Mucosa of rectum (tissue), 2 donors: ENCODE results near the gene CDK6.
"Not testable (repeated sequence)": the region's sequence is repeated elsewhere in the genome, so short reads cannot be mapped to it uniquely, and the experiment has no call there.

Source experiments
- H3K27ac ChIP-seq, 2 donors: one replicate each; pipeline ENCODE4 v1.7.0; 2013; ENCODE audit warnings: inconsistent platforms in 2 of 2, low read depth in 2 of 2, low read length in 2 of 2
- H3K27me3 ChIP-seq, 2 donors: one replicate each; pipeline ENCODE4 v1.7.0; 2013; ENCODE audit warnings: low read length in 2 of 2; ENCODE audit not compliant: control insufficient read depth in 2 of 2, insufficient read depth in 2 of 2
- H3K36me3 ChIP-seq, 2 donors: one replicate each; pipeline ENCODE4 v1.7.0; 2013; ENCODE audit warnings: low read length in 2 of 2; ENCODE audit not compliant: control insufficient read depth in 2 of 2, insufficient read depth in 2 of 2
- H3K4me1 ChIP-seq, 2 donors: one replicate each; pipeline ENCODE4 v1.7.0; 2013; ENCODE audit warnings: low read length in 2 of 2, mild to moderate bottlenecking in 1 of 2; ENCODE audit not compliant: control insufficient read depth in 2 of 2, insufficient read depth in 2 of 2
- H3K4me3 ChIP-seq, 2 donors: one replicate each; pipeline ENCODE4 v1.7.0; 2013; ENCODE audit warnings: low read length in 2 of 2
- H3K9ac ChIP-seq, 2 donors: one replicate each; pipeline ENCODE4 v1.7.0; 2013; ENCODE audit warnings: low read length in 2 of 2, low read depth in 1 of 2, mild to moderate bottlenecking in 1 of 2
- H3K9me3 ChIP-seq, 2 donors: one replicate each; pipeline ENCODE4 v1.7.0; 2013; ENCODE audit warnings: low read length in 2 of 2; ENCODE audit not compliant: control insufficient read depth in 2 of 2
- donor health status: healthy.
- donor health status: Normal muscosa, but diverticular disease.

Gene CDK6

GRCh38 chr7:92874567-92874966, 38.2 kb upstream of the CDK6 start:
- no peaks in the 10 kb centered on the region for H3K4me1 ChIP-seq
- no peaks in the 10 kb centered on the region for H3K9me3 ChIP-seq
- no peak overlapping the region for H3K4me3 ChIP-seq
- no peak overlapping the region for H3K27ac ChIP-seq
- no peak overlapping the region for H3K9ac ChIP-seq
- no peaks in the 10 kb centered on the region for H3K27me3 ChIP-seq
- no peaks in the 10 kb centered on the region for H3K36me3 ChIP-seq

- H3K27ac ChIP-seq = no peak overlapping the region
- no peak overlapping the region for H3K4me3 ChIP-seq
- H3K27me3 ChIP-seq = no peaks in the 10 kb centered on the region
- H3K9me3 ChIP-seq = no peaks in the 10 kb centered on the region
- no peaks in the 10 kb centered on the region for H3K36me3 ChIP-seq
- no peaks in the 10 kb centered on the region for H3K4me1 ChIP-seq
- no peak overlapping the region for H3K9ac ChIP-seq
Measured at GRCh38 chr7:92873776-92874175, 37.4 kb upstream of the CDK6 start.

DNA sequence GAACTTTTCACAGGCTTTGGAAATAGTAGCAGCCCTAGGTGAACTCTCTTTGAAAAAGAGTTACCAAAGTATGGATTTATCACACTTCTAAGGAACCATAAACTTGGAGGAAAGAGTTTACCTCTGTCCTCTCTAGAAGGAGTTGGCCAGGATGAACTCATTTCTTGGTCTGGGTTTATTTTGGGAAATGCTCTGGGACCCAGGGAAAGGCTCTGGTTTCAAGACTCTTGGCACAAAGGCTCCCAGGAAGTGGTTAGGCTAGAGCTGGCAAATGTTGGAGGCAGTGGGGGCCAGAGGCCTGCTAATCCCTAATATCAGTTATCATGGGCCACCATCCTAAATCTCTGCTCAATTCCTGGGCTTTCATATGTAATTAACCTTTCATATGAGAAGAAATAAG, 36.3 kb upstream of the CDK6 start:
- H3K4me3 ChIP-seq = no peak overlapping the region
- no peak overlapping the region for H3K27ac ChIP-seq
- no peaks in the 10 kb centered on the region for H3K36me3 ChIP-seq
- H3K9me3 ChIP-seq = no peaks in the 10 kb centered on the region
- no peaks in the 10 kb centered on the region for H3K4me1 ChIP-seq
- H3K9ac ChIP-seq = no peak overlapping the region
- no peaks in the 10 kb centered on the region for H3K27me3 ChIP-seq

GRCh38 chr7:92868683-92869293, 32.4 kb upstream of the CDK6 start:
- Histone ChIP-seq H3K9me3 (no peaks in the 10 kb centered on the region), H3K4me1 (no peaks in the 10 kb centered on the region), H3K27ac (no peak overlapping the region), H3K9ac (no peak overlapping the region), H3K4me3 (no peak overlapping the region), H3K27me3 (no peaks in the 10 kb centered on the region), H3K36me3 (no peaks in the 10 kb centered on the region)

GRCh38 chr7:92864169-92864568, 27.8 kb upstream of the CDK6 start:
- H3K36me3 ChIP-seq, H3K9ac ChIP-seq, H3K4me1 ChIP-seq, H3K9me3 ChIP-seq, H3K4me3 ChIP-seq, H3K27me3 ChIP-seq, H3K27ac ChIP-seq: not testable (repeated sequence)

DNA sequence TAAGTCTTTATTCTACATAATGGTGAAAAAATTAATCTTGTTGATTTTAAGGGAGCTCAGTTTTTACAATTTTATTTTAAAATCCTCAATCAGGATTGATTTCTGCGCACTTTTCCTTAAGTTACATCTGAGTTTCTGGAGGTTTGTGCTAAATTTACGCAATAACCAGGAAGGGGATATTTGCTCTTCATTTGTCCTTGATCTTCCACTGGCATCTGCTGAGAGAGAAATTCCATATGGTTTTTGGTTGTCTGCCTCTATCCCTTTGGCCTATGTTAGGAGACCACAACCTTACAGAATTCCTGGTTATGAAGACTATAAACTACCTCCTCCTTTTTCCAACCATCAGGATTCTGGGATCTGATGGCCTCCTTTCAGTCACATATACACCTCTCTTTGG, 20.1 kb upstream of the CDK6 start:
- Histone ChIP-seq H3K27me3 (no peaks in the 10 kb centered on the region), H3K9ac (no peak overlapping the region)

DNA sequence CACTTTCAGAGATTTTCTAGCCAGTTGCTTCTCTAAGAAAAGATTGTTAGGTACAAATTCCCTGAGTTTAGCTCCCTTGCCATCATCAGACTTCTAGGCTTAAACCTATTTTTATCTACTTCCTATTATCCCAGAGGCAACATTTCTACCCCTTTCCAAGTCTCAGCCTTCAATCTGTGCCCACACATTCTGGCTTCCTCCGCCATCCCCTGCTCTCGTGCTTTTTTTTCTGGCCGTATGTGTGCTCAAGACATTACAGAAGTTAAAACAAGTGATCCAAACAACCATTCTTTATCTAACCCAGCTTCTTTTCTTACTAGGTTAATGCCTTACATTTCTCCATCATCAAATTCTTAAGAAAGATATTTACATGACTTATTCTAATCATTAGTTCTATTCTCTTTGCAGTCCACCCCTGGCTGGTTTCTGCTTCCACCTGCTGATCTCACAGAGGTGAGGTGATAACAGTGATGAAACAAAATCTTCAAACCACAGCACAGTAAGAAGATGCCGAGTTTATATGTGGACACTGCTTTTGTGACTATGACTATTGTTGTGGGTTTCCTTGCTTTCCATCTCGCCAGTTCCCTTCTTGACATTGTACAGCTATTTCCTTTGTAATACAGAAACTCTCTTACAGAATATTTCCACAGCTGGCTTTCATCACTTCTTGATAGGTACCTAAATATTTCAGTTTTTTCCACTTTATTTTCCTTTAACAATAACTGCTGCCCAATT, 18.3 kb upstream of the CDK6 start:
- H3K4me1 ChIP-seq = no peaks in the 10 kb centered on the region
- H3K9me3 ChIP-seq = no peaks in the 10 kb centered on the region
- H3K27me3 ChIP-seq = no peaks in the 10 kb centered on the region
- H3K27ac ChIP-seq = no peak overlapping the region
- no peak overlapping the region for H3K9ac ChIP-seq
- H3K36me3 ChIP-seq = no peaks in the 10 kb centered on the region
- no peak overlapping the region for H3K4me3 ChIP-seq

More for the DNA sequence above, 20.1 kb upstream of the CDK6 start:
- Histone ChIP-seq H3K9me3 (no peaks in the 10 kb centered on the region), H3K4me3 (no peak overlapping the region), H3K36me3 (no peaks in the 10 kb centered on the region), H3K4me1 (no peaks in the 10 kb centered on the region), H3K27ac (no peak overlapping the region)

DNA sequence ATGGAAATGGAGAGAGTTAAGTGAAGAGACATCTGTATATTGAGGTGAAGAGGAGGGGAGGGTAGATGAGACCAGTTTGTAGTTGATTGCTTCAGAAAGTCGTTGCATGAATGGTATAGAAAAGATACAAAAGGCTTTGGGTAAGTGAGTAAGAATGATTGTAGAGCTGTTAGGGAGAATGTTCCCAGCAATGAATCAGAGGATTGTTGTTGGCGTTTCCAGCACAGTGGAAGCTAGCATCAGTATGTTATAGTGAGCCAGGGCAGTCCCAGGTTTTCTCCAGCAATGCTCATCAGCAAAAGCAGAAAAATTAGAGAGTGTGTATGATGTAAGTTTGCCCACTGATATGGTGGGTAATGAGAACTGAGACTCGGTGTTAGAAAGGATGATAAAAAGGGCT, 15.4 kb upstream of the CDK6 start:
- no peaks in the 10 kb centered on the region for H3K27me3 ChIP-seq

GRCh38 chr7:92850516-92850915, 14.1 kb upstream of the CDK6 start:
- Histone ChIP-seq H3K4me3 (no peak overlapping the region), H3K27me3 (no peaks in the 10 kb centered on the region), H3K27ac (no peak overlapping the region), H3K9ac (no peak overlapping the region), H3K9me3 (no peaks in the 10 kb centered on the region), H3K36me3 (no peaks in the 10 kb centered on the region), H3K4me1 (peaks cover 0 to 7% of the 10 kb centered on the region in 2 donors)

More for the DNA sequence above, 15.4 kb upstream of the CDK6 start:
- H3K4me3 ChIP-seq = no peak overlapping the region
- H3K36me3 ChIP-seq = no peaks in the 10 kb centered on the region
- no peaks in the 10 kb centered on the region for H3K9me3 ChIP-seq
- H3K4me1 ChIP-seq = peaks cover 0 to 7% of the 10 kb centered on the region in 2 donors
- H3K27ac ChIP-seq = no peak overlapping the region
- no peak overlapping the region for H3K9ac ChIP-seq

DNA sequence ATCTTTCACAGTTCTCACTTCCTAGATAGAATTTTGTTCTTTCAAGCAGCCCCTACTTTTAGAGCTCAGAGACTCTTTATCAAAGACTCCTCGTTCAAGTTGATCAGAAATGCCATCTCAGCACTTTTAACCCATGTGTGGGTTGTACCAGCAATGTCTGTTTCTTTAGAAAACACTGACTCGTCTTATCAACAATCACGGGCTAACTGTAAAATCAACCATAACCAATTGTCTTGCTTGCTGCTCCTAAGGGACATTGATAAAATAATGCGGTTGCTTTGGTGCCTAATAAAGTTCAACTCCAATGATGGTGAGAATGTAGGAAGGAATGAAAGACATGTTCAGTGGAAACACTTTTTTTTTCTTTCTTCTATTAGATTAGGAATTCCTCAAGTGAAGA, 12.9 kb upstream of the CDK6 start:
- Histone ChIP-seq H3K27me3 (no peaks in the 10 kb centered on the region), H3K9ac (no peak overlapping the region), H3K27ac (no peak overlapping the region), H3K36me3 (no peaks in the 10 kb centered on the region), H3K4me1 (peaks cover 0 to 7% of the 10 kb centered on the region in 2 donors), H3K9me3 (no peaks in the 10 kb centered on the region), H3K4me3 (peak overlapping the region; percentile 45 to 50)
